ENCODE data around the gene CHRNA4.

Gene CHRNA4

GRCh38 chr20:63301671-63302070 is 59.5 kb downstream of the CHRNA4 start:
- H3K27ac ChIP-seq (ENCODE audit: low read depth, low read length): no peak overlapping the region
- no peak overlapping the region for H3K4me3 ChIP-seq (ENCODE audit: low read depth in 1 of 2, low read length in 2 of 2)
- no peaks in the 10 kb centered on the region for H3K4me1 ChIP-seq (ENCODE audit: control insufficient read depth in 1 of 2, insufficient read depth in 2 of 2, low read length in 2 of 2)
- no peaks in the 10 kb centered on the region for H3K9me3 ChIP-seq (ENCODE audit: control insufficient read depth in 1 of 2, low read length in 2 of 2)
- H3K27me3 ChIP-seq (ENCODE audit: control insufficient read depth in 1 of 2, insufficient read depth in 2 of 2, low read length in 2 of 2): peaks cover 0 to 3% of the 10 kb centered on the region in 2 donors
- no peak overlapping the region for H3K9ac ChIP-seq (ENCODE audit: low read depth in 1 of 2, low read length in 2 of 2)
- H3K36me3 ChIP-seq (ENCODE audit: control insufficient read depth in 1 of 2, insufficient read depth in 2 of 2, low read length in 2 of 2): no peaks in the 10 kb centered on the region

GRCh38 chr20:63298731-63299312 is 62.3 kb downstream of the CHRNA4 start:
- no peak overlapping the region for H3K27ac ChIP-seq (ENCODE audit: low read depth, low read length)
- no peaks in the 10 kb centered on the region for H3K4me1 ChIP-seq (ENCODE audit: control insufficient read depth in 1 of 2, insufficient read depth in 2 of 2, low read length in 2 of 2)
- no peaks in the 10 kb centered on the region for H3K36me3 ChIP-seq (ENCODE audit: control insufficient read depth in 1 of 2, insufficient read depth in 2 of 2, low read length in 2 of 2)
- no peak overlapping the region for H3K4me3 ChIP-seq (ENCODE audit: low read depth in 1 of 2, low read length in 2 of 2)
- H3K9me3 ChIP-seq (ENCODE audit: control insufficient read depth in 1 of 2, low read length in 2 of 2): no peaks in the 10 kb centered on the region
- peaks cover 12 to 25% of the 10 kb centered on the region in 2 donors for H3K27me3 ChIP-seq (ENCODE audit: control insufficient read depth in 1 of 2, insufficient read depth in 2 of 2, low read length in 2 of 2)
- no peak overlapping the region for H3K9ac ChIP-seq (ENCODE audit: low read depth in 1 of 2, low read length in 2 of 2)

- no peak overlapping the region for H3K27ac ChIP-seq (ENCODE audit: low read depth, low read length)
- no peaks in the 10 kb centered on the region for H3K4me1 ChIP-seq (ENCODE audit: control insufficient read depth in 1 of 2, insufficient read depth in 2 of 2, low read length in 2 of 2)
- no peaks in the 10 kb centered on the region for H3K36me3 ChIP-seq (ENCODE audit: control insufficient read depth in 1 of 2, insufficient read depth in 2 of 2, low read length in 2 of 2)
- H3K9ac ChIP-seq (ENCODE audit: low read depth in 1 of 2, low read length in 2 of 2): no peak overlapping the region
- H3K4me3 ChIP-seq (ENCODE audit: low read depth in 1 of 2, low read length in 2 of 2): no peak overlapping the region
- peaks cover 12 to 25% of the 10 kb centered on the region in 2 donors for H3K27me3 ChIP-seq (ENCODE audit: control insufficient read depth in 1 of 2, insufficient read depth in 2 of 2, low read length in 2 of 2)
- H3K9me3 ChIP-seq (ENCODE audit: control insufficient read depth in 1 of 2, low read length in 2 of 2): no peaks in the 10 kb centered on the region
Measured at GRCh38 chr20:63297796-63298572, 63.2 kb downstream of the CHRNA4 start.

- H3K36me3 ChIP-seq (ENCODE audit: control insufficient read depth in 1 of 2, insufficient read depth in 2 of 2, low read length in 2 of 2): no peaks in the 10 kb centered on the region
- H3K27me3 ChIP-seq (ENCODE audit: control insufficient read depth in 1 of 2, insufficient read depth in 2 of 2, low read length in 2 of 2): peaks cover 12 to 29% of the 10 kb centered on the region in 2 donors
- no peak overlapping the region for H3K27ac ChIP-seq (ENCODE audit: low read depth, low read length)
- H3K4me3 ChIP-seq (ENCODE audit: low read depth in 1 of 2, low read length in 2 of 2): no peak overlapping the region
- no peak overlapping the region for H3K9ac ChIP-seq (ENCODE audit: low read depth in 1 of 2, low read length in 2 of 2)
- H3K4me1 ChIP-seq (ENCODE audit: control insufficient read depth in 1 of 2, insufficient read depth in 2 of 2, low read length in 2 of 2): no peaks in the 10 kb centered on the region
- H3K9me3 ChIP-seq (ENCODE audit: control insufficient read depth in 1 of 2, low read length in 2 of 2): no peaks in the 10 kb centered on the region
Measured at GRCh38 chr20:63297371-63297781, 63.8 kb downstream of the CHRNA4 start.

GRCh38 chr20:63296531-63297299 is 64.4 kb downstream of the CHRNA4 start:
- peaks cover 12 to 34% of the 10 kb centered on the region in 2 donors for H3K27me3 ChIP-seq (ENCODE audit: control insufficient read depth in 1 of 2, insufficient read depth in 2 of 2, low read length in 2 of 2)
- H3K27ac ChIP-seq (ENCODE audit: low read depth, low read length): no peak overlapping the region
- no peak overlapping the region for H3K4me3 ChIP-seq (ENCODE audit: low read depth in 1 of 2, low read length in 2 of 2)
- H3K4me1 ChIP-seq (ENCODE audit: control insufficient read depth in 1 of 2, insufficient read depth in 2 of 2, low read length in 2 of 2): no peaks in the 10 kb centered on the region
- no peak overlapping the region for H3K9ac ChIP-seq (ENCODE audit: low read depth in 1 of 2, low read length in 2 of 2)
- no peaks in the 10 kb centered on the region for H3K36me3 ChIP-seq (ENCODE audit: control insufficient read depth in 1 of 2, insufficient read depth in 2 of 2, low read length in 2 of 2)
- H3K9me3 ChIP-seq (ENCODE audit: control insufficient read depth in 1 of 2, low read length in 2 of 2): no peaks in the 10 kb centered on the region

- peaks cover 0 to 5% of the 10 kb centered on the region in 2 donors for H3K4me1 ChIP-seq (ENCODE audit: control insufficient read depth in 1 of 2, insufficient read depth in 2 of 2, low read length in 2 of 2)
- no peaks in the 10 kb centered on the region for H3K9me3 ChIP-seq (ENCODE audit: control insufficient read depth in 1 of 2, low read length in 2 of 2)
- no peak overlapping the region for H3K4me3 ChIP-seq (ENCODE audit: low read depth in 1 of 2, low read length in 2 of 2)
- no peaks in the 10 kb centered on the region for H3K36me3 ChIP-seq (ENCODE audit: control insufficient read depth in 1 of 2, insufficient read depth in 2 of 2, low read length in 2 of 2)
- no peak overlapping the region for H3K27ac ChIP-seq (ENCODE audit: low read depth, low read length)
- H3K27me3 ChIP-seq (ENCODE audit: control insufficient read depth in 1 of 2, insufficient read depth in 2 of 2, low read length in 2 of 2): peaks cover 12 to 36% of the 10 kb centered on the region in 2 donors
- no peak overlapping the region for H3K9ac ChIP-seq (ENCODE audit: low read depth in 1 of 2, low read length in 2 of 2)
Measured at GRCh38 chr20:63295846-63296245, 65.3 kb downstream of the CHRNA4 start.

GRCh38 chr20:63295422-63295821 is 65.7 kb downstream of the CHRNA4 start:
- H3K36me3 ChIP-seq (ENCODE audit: control insufficient read depth in 1 of 2, insufficient read depth in 2 of 2, low read length in 2 of 2): no peaks in the 10 kb centered on the region
- no peak overlapping the region for H3K9ac ChIP-seq (ENCODE audit: low read depth in 1 of 2, low read length in 2 of 2)
- H3K27ac ChIP-seq (ENCODE audit: low read depth, low read length): no peak overlapping the region
- H3K9me3 ChIP-seq (ENCODE audit: control insufficient read depth in 1 of 2, low read length in 2 of 2): no peaks in the 10 kb centered on the region
- H3K4me3 ChIP-seq (ENCODE audit: low read depth in 1 of 2, low read length in 2 of 2): no peak overlapping the region
- H3K27me3 ChIP-seq (ENCODE audit: control insufficient read depth in 1 of 2, insufficient read depth in 2 of 2, low read length in 2 of 2): peaks cover 12 to 36% of the 10 kb centered on the region in 2 donors
- peaks cover 0 to 6% of the 10 kb centered on the region in 2 donors for H3K4me1 ChIP-seq (ENCODE audit: control insufficient read depth in 1 of 2, insufficient read depth in 2 of 2, low read length in 2 of 2)

- Histone ChIP-seq H3K36me3 (ENCODE audit: control insufficient read depth in 1 of 2, insufficient read depth in 2 of 2, low read length in 2 of 2) (no peaks in the 10 kb centered on the region), H3K9me3 (ENCODE audit: control insufficient read depth in 1 of 2, low read length in 2 of 2) (no peaks in the 10 kb centered on the region), H3K27me3 (ENCODE audit: control insufficient read depth in 1 of 2, insufficient read depth in 2 of 2, low read length in 2 of 2) (peaks cover 12 to 36% of the 10 kb centered on the region in 2 donors), H3K4me1 (ENCODE audit: control insufficient read depth in 1 of 2, insufficient read depth in 2 of 2, low read length in 2 of 2) (peaks cover 0 to 6% of the 10 kb centered on the region in 2 donors), H3K9ac (ENCODE audit: low read depth in 1 of 2, low read length in 2 of 2) (no peak overlapping the region), H3K27ac (ENCODE audit: low read depth, low read length) (no peak overlapping the region), H3K4me3 (ENCODE audit: low read depth in 1 of 2, low read length in 2 of 2) (no peak overlapping the region)
Measured at GRCh38 chr20:63295018-63295417, 66.1 kb downstream of the CHRNA4 start.

- Histone ChIP-seq H3K27ac (ENCODE audit: low read depth, low read length) (no peak overlapping the region), H3K9me3 (ENCODE audit: control insufficient read depth in 1 of 2, low read length in 2 of 2) (no peaks in the 10 kb centered on the region), H3K9ac (ENCODE audit: low read depth in 1 of 2, low read length in 2 of 2) (no peak overlapping the region), H3K36me3 (ENCODE audit: control insufficient read depth in 1 of 2, insufficient read depth in 2 of 2, low read length in 2 of 2) (no peaks in the 10 kb centered on the region), H3K27me3 (ENCODE audit: control insufficient read depth in 1 of 2, insufficient read depth in 2 of 2, low read length in 2 of 2) (peaks cover 12 to 36% of the 10 kb centered on the region in 2 donors), H3K4me3 (ENCODE audit: low read depth in 1 of 2, low read length in 2 of 2) (no peak overlapping the region), H3K4me1 (ENCODE audit: control insufficient read depth in 1 of 2, insufficient read depth in 2 of 2, low read length in 2 of 2) (peaks cover 0 to 6% of the 10 kb centered on the region in 2 donors)
Measured at GRCh38 chr20:63294536-63294900, 66.6 kb downstream of the CHRNA4 start.

Data from duodenal mucosa (tissue), 2 donors.